ENCODE results near the gene AGBL4. TPM values are rescaled to one million over a fixed set of nuclear protein-coding genes. Genes with fewer than 3 reads are reported as not detected.

The AGBL4 gene
- total RNA-seq, 4 donors from 2014 or later: not detected

DNA sequence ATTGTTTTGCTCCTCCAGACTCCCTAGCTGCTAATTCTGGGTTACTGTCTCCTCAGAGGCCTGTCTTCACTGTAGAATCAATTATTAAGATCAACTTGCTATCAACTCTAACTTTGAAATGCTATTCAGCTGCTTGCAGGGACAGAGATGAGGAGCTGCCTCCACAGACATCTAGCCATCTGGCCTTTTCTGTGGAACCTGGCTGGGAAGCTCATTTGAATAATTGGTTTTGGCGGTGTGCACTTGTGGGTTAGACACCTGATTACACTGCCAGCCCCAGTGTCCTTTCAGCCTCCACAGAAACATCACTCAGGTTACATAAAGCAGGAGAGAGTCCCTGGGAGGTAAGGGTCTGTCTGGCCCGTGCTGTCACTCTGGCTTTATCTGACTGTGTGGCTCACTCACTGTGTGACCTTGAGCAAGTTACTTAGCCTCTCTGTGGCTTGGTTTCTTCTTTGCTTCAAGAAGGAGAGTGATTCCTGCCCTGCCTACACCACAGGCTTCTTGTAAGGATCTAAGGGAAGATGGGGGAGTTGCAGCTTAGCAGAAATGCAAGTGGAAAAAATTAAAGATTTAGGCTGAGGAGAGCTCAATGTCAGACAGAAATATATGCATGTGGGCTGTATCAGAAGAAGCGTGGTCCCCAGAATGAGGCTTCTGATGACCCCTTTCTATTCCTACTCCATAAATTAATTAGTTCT lies 1378.7 kb downstream of the AGBL4 start:
- Histone ChIP-seq H3K4me1 (no peaks in the 10 kb centered on the region), H3K36me3 (no peaks in the 10 kb centered on the region), H3K27ac (no peak overlapping the region), H3K27me3 (peaks cover 0 to 25% (median 0%) of the 10 kb centered on the region in 4 donors), H3K9me3 (no peaks in the 10 kb centered on the region), H3K4me3 (no peak overlapping the region)
- WGBS, 2 donors: 76 to 80% methylated on average over 2 to 3 of the region's 3 CpGs
- TF ChIP-seq POLR2A (IDR thresholded peaks at IDR 0.05): no peak
- TF ChIP-seq, protein P1, sequence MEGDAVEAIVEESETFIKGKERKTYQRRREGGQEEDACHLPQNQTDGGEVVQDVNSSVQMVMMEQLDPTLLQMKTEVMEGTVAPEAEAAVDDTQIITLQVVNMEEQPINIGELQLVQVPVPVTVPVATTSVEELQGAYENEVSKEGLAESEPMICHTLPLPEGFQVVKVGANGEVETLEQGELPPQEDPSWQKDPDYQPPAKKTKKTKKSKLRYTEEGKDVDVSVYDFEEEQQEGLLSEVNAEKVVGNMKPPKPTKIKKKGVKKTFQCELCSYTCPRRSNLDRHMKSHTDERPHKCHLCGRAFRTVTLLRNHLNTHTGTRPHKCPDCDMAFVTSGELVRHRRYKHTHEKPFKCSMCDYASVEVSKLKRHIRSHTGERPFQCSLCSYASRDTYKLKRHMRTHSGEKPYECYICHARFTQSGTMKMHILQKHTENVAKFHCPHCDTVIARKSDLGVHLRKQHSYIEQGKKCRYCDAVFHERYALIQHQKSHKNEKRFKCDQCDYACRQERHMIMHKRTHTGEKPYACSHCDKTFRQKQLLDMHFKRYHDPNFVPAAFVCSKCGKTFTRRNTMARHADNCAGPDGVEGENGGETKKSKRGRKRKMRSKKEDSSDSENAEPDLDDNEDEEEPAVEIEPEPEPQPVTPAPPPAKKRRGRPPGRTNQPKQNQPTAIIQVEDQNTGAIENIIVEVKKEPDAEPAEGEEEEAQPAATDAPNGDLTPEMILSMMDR (IDR thresholded peaks at IDR 0.05): no peak
- intact Hi-C loops (cut with DNase I): no loop called here
- no peak for DNase-seq

DNA sequence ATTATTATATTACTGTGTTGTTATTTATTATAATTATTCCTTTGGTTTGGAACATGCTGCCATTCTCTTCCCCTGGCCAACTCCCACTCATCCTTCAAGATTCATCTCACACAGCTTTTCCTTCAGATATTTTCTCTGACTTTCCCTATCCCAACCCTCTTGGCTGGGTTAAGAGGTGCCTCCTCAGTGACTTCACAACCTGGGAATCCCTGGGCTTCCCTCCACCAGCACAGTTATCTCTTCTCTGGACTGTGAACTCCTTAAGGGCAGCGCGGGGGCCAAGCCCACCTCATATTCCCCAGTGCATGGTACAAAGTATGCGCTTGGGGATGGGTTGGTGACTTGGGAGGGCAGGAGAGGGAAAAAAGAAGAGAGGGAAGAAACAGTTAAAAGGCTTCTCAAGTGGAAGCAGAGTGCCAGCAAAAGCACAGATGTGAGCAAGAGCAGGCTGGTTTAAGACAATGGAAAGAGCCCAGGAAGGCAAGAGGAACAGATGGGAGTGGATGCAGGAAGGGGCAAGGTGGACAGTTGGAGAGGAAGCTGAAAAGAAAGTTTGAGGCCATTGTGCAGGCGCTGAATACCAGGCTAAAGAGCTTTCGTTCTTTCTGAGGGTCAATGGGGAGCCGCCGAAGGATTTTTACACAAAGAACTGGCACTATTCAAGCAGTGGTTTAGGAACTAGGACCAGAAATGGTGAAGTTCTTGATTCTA lies 1379.4 kb downstream of the AGBL4 start:
- DNase-seq: no peak
- H3K9me3 ChIP-seq: no peaks in the 10 kb centered on the region
- TF ChIP-seq, protein P1 (IDR thresholded peaks at IDR 0.05): no peak
- TF ChIP-seq POLR2A (IDR thresholded peaks at IDR 0.05): no peak
- H3K4me3 ChIP-seq: no peak overlapping the region
- intact Hi-C loops (cut with DNase I): no loop called here
- H3K4me1 ChIP-seq: no peaks in the 10 kb centered on the region
- 83 to 87% methylated on average over 5 to 7 of the region's 7 CpGs for WGBS, 2 donors
- peaks cover 0 to 31% (median 0%) of the 10 kb centered on the region in 4 donors for H3K27me3 ChIP-seq
- H3K36me3 ChIP-seq: no peaks in the 10 kb centered on the region
- H3K27ac ChIP-seq: no peak overlapping the region

DNA sequence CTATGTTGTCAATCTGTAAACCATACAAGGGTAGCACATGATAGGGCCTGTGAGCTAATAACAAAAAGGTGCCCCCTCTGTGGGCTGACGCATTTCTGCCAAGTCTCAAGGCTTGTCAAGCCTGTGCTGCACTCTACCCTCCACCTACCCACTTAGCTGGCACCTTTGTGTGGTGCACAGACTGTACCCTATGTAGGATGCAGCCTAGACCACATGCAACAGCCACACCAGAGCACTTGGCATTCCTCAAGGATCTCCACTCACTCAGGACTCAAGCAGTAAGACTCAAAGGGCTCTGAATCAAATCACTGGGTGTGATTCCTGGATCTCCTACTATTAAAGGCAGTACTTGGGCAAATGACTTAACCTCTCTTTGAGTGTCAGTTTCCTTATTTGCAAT lies 1380.6 kb downstream of the AGBL4 start:
- Histone ChIP-seq H3K4me3 (no peak overlapping the region), H3K4me1 (no peaks in the 10 kb centered on the region), H3K9me3 (no peaks in the 10 kb centered on the region), H3K27ac (no peak overlapping the region), H3K36me3 (no peaks in the 10 kb centered on the region), H3K27me3 (peaks cover 0 to 34% (median 0%) of the 10 kb centered on the region in 4 donors)
- WGBS, 2 donors: 83 to 86% methylated on average over 1 of the region's 1 CpG
- intact Hi-C loops (cut with DNase I): no loop called here
- TF ChIP-seq POLR2A (IDR thresholded peaks at IDR 0.05): no peak
- TF ChIP-seq, protein P1 (IDR thresholded peaks at IDR 0.05): no peak
- no peak for DNase-seq

DNA sequence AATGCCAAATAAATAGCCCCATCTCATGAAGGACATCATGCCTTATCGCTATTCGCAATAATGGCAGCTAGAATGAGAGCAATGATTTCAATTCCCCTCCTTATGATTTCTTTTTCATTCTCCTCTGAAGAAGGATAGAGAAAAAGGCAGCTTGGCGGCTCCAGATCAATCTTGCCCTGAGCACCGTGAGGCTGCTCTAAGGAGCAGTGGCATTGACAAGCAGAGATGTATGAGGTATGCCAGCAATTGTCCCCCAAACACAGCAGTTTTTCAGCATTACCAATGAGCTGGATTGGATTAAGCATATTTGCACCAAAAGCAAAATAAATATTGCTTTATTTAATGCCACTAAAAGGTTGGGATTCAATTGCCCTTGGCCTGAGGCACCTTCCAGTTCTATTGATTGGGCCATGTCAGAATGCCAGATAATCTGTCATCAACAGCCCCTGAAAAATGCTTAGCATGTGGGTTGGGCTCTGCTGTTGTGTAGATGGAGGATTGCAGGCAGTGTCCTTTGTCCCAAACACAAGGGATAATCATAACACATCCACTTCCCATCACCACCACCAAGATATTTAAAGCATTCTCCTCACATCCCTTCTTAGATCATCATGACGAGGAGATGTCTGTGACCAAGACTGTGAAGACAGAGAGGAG lies 1382.8 kb downstream of the AGBL4 start:
- 68 to 82% methylated on average over 5 of the region's 5 CpGs for WGBS, 2 donors
- intact Hi-C loops (cut with DNase I): no loop called here
- H3K27me3 ChIP-seq: peaks cover 0 to 45% (median 0%) of the 10 kb centered on the region in 4 donors
- no peak for DNase-seq
- H3K4me1 ChIP-seq: no peaks in the 10 kb centered on the region
- TF ChIP-seq POLR2A (IDR thresholded peaks at IDR 0.05): no peak
- TF ChIP-seq, protein P1 (IDR thresholded peaks at IDR 0.05): no peak
- no peak overlapping the region for H3K4me3 ChIP-seq
- H3K9me3 ChIP-seq: no peaks in the 10 kb centered on the region
- H3K27ac ChIP-seq: no peak overlapping the region
- no peaks in the 10 kb centered on the region for H3K36me3 ChIP-seq

DNA sequence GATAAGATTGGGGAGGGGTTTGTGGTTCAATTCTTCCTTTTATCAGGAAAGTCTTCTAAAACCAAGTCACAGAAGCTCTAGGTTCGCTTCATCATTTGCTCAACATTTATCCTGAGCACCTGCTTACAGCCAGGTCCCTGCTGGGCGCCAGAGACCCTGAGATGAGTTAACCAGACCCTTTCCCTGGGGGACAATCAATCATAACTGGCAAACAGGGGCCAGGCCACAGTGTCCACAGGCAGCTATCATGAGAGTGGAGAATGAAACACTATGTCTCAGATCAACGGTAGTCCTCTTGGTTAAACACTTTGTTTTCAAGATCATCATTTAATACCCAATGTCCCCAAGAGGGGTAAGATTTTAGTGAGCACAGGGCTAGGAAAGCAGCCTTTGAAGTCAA lies 1393.9 kb downstream of the AGBL4 start:
- 84 to 94% methylated on average over 2 to 3 of the region's 3 CpGs for WGBS, 2 donors
- TF ChIP-seq, protein P1 (IDR thresholded peaks at IDR 0.05): no peak
- no peak for TF ChIP-seq POLR2A (IDR thresholded peaks at IDR 0.05)
- no peaks in the 10 kb centered on the region for H3K9me3 ChIP-seq

More for the DNA sequence above, 1393.9 kb downstream of the AGBL4 start:
- DNase-seq: no peak
- Histone ChIP-seq H3K36me3 (no peaks in the 10 kb centered on the region), H3K27me3 (peaks cover 0 to 35% (median 0%) of the 10 kb centered on the region in 4 donors), H3K27ac (no peak overlapping the region), H3K4me1 (no peaks in the 10 kb centered on the region), H3K4me3 (no peak overlapping the region)
- intact Hi-C loops (cut with DNase I): no loop called here
